Endothelial cell of umbilical vein (primary cell): ENCODE measurements around the gene ZBTB40. TPM values are rescaled to one million over a fixed set of nuclear protein-coding genes. Genes with fewer than 3 reads are reported as not detected.

Experiments
- BruUV-seq: library from RNA; stranded (reverse); fragments of 400-500 nt; replicated peaks from 2 replicates; lab custom pipeline; 2021; lab: Mats Ljungman, UMichigan
- CTCF ChIA-PET: fragments of 300-600, 350-600 bp; sonication (Branson Sonifier 250); formaldehyde crosslinking; loops from one replicate; lab custom pipeline; 2021; ENCODE audit warnings: antibody characterized with exemption, inconsistent platforms; lab: Charles Lee
- POLR2A ChIA-PET: fragments of 300-600, 350-600 bp; sonication (Branson Sonifier 250); formaldehyde crosslinking; loops from one replicate; lab custom pipeline; 2021; ENCODE audit warnings: antibody characterized with exemption, inconsistent platforms; lab: Charles Lee
- DNase-seq: peaks from one replicate; pipeline ENCODE4 v3.0.0-alpha.2; 2011; ENCODE audit warnings: low read depth, low spot score
- FAIRE-seq: peaks from 2 replicates; lab custom pipeline; 2011; peaks lifted over from hg19 to GRCh38; lab: Jason Lieb, UNC
- H2AFZ ChIP-seq: 2 replicates; pipeline ENCODE4 v1.6.0; 2012; ENCODE audit warnings: low read depth, low read length, control low read depth, inconsistent platforms
- H3K27ac ChIP-seq: 2 replicates; pipeline ENCODE4 v1.5.1; 2011; ENCODE audit warnings: low read depth, mild to moderate bottlenecking, control low read depth, low read length, moderate library complexity; ENCODE audit not compliant: insufficient read depth
- H3K27me3 ChIP-seq, 2 experiments: 2 replicates each; pipeline versions ENCODE4 v1.6.0 to v1.6.1; 2011; ENCODE audit warnings: low read length in 2 of 2, mixed read lengths in 1 of 2; ENCODE audit not compliant: control insufficient read depth in 2 of 2, insufficient read depth in 2 of 2
- H3K36me3 ChIP-seq, 2 experiments: 2 replicates in 1 of 2; 3 replicates in 1 of 2; pipeline ENCODE4 v1.5.1; 2011; ENCODE audit warnings: low read length in 2 of 2, mild to moderate bottlenecking in 1 of 2, moderate library complexity in 1 of 2; ENCODE audit not compliant: control insufficient read depth in 2 of 2, insufficient read depth in 2 of 2; ENCODE audit errors: extremely low read depth in 1 of 2
- H3K4me1 ChIP-seq: 3 replicates; pipeline ENCODE4 v1.5.1; 2011; ENCODE audit warnings: mild to moderate bottlenecking, low read length; ENCODE audit not compliant: control insufficient read depth, insufficient read depth; ENCODE audit errors: extremely low read depth
- H3K4me2 ChIP-seq: 2 replicates; pipeline ENCODE4 v1.6.1; 2011; ENCODE audit warnings: low read length, control low read depth, mixed read lengths; ENCODE audit not compliant: insufficient read depth
- H3K4me3 ChIP-seq, 3 experiments: fragments of 200-600 bp in 1 of 3; sonication (generic), shearing (Covaris generic) in 1 of 3; replicated peaks in 1 of 3; 2 replicates each; pipeline ENCODE4 v1.5.1; 2011 to 2016; ENCODE audit warnings: control low read depth in 3 of 3, low read length in 3 of 3, mild to moderate bottlenecking in 2 of 3, inconsistent platforms in 1 of 3, low read depth in 1 of 3, moderate library complexity in 1 of 3; ENCODE audit not compliant: insufficient read depth in 1 of 3
- H3K79me2 ChIP-seq: 2 replicates; pipeline ENCODE4 v1.6.0; 2012; ENCODE audit warnings: low read length, inconsistent platforms; ENCODE audit not compliant: control insufficient read depth, insufficient read depth
- H3K9ac ChIP-seq: replicated peaks from 2 replicates; pipeline ENCODE3; 2011; ENCODE audit warnings: low read length, control low read depth; ENCODE audit not compliant: insufficient read depth; ENCODE audit errors: extremely low read depth
- H3K9me1 ChIP-seq: replicated peaks from 3 replicates; pipeline ENCODE4 v1.6.0; 2011; ENCODE audit warnings: mild to moderate bottlenecking, low read length; ENCODE audit not compliant: control insufficient read depth, insufficient read depth; ENCODE audit errors: extremely low read depth
- H3K9me3 ChIP-seq: replicated peaks from 2 replicates; pipeline ENCODE4 v1.5.1; 2012; ENCODE audit warnings: low read length, inconsistent platforms; ENCODE audit not compliant: control insufficient read depth, insufficient read depth
- H4K20me1 ChIP-seq: replicated peaks from 2 replicates; pipeline ENCODE3; 2011; ENCODE audit warnings: mild to moderate bottlenecking, low read length; ENCODE audit not compliant: control insufficient read depth, insufficient read depth; ENCODE audit errors: extremely low read depth
- CTCF ChIP-seq, 2 donors: IDR thresholded peaks; 1 replicate in 1 of 2; 2 replicates in 1 of 2; pipeline ENCODE4 v1.5.1; 2011; ENCODE audit warnings: low read length in 2 of 2, mild to moderate bottlenecking in 2 of 2, moderate library complexity in 2 of 2, control low read depth in 1 of 2, inconsistent platforms in 1 of 2, low read depth in 1 of 2; ENCODE audit not compliant: insufficient read depth in 1 of 2; ENCODE audit errors: extremely low read depth in 1 of 2
- FOS ChIP-seq: IDR thresholded peaks from 2 replicates; pipeline ENCODE4 v1.6.1; 2011; ENCODE audit warnings: mild to moderate bottlenecking, low read length, moderate library complexity, borderline replicate concordance; ENCODE audit not compliant: insufficient read depth
- GATA2 ChIP-seq: IDR thresholded peaks from 2 replicates; pipeline ENCODE4 v1.7.0; 2011; ENCODE audit warnings: low read depth, mild to moderate bottlenecking, moderate library complexity, mixed read lengths, low read length; ENCODE audit not compliant: insufficient read length, insufficient read depth
- JUN ChIP-seq: IDR thresholded peaks from 2 replicates; pipeline ENCODE4 v1.6.1; 2011; ENCODE audit warnings: borderline replicate concordance, low read depth; ENCODE audit not compliant: insufficient read length, insufficient read depth
- MAX ChIP-seq: IDR thresholded peaks from 2 replicates; pipeline ENCODE4 v1.6.1; 2011; ENCODE audit not compliant: insufficient read depth, insufficient read length
- MYC ChIP-seq: IDR thresholded peaks from one replicate; pipeline ENCODE4 v1.6.1; 2011; ENCODE audit warnings: mild to moderate bottlenecking, low read depth, low read length
- POLR2A ChIP-seq: IDR thresholded peaks from 2 replicates; pipeline ENCODE4 v1.6.1; 2012; ENCODE audit warnings: low read depth, mild to moderate bottlenecking, control low read depth, low read length
- POLR2AphosphoS5 ChIP-seq: IDR thresholded peaks from 2 replicates; pipeline ENCODE4 v1.6.1; 2012; ENCODE audit warnings: low read depth, mild to moderate bottlenecking, control low read depth, low read length, moderate library complexity; ENCODE audit not compliant: insufficient read depth
- dilution Hi-C: fragments of 300-500 bp; cut with MboI; formaldehyde crosslinking; loops from one replicate; pipeline ENCODE4 v1.15.0; 2019; ENCODE audit warnings: low sequenced_read_pairs; ENCODE audit not compliant: extremely low pct_ligation_motif_present
- intact Hi-C: fragments of 100-400 bp; cut with micrococcal nuclease; formaldehyde crosslinking; loops from one replicate; pipeline ENCODE4 v1.10.0; 2022
- polyA plus RNA-seq, 4 experiments: library from polyadenylated mRNA; depleted of rRNA in 3 of 4; stranded (reverse) in 3 of 4; unstranded in 1 of 4; fragments of >200 nt; gene quantifications; 2 replicates each; pipeline versions ENCODE4 v1.2.1 to v1.2.3, GENCODE V29; 2011 to 2012; ENCODE audit warnings: missing spikeins in 1 of 4
- total RNA-seq: library from RNA; stranded (reverse); gene quantifications from 2 replicates; pipeline ENCODE4 v1.2.3, GENCODE V29; 2021

The ZBTB40 gene
- total and polyA plus RNA-seq, 2 donors (not counting 3 experiments of a cell fraction or from before 2014, with no cell fraction given): 12.3 to 21.3 TPM

DNA sequence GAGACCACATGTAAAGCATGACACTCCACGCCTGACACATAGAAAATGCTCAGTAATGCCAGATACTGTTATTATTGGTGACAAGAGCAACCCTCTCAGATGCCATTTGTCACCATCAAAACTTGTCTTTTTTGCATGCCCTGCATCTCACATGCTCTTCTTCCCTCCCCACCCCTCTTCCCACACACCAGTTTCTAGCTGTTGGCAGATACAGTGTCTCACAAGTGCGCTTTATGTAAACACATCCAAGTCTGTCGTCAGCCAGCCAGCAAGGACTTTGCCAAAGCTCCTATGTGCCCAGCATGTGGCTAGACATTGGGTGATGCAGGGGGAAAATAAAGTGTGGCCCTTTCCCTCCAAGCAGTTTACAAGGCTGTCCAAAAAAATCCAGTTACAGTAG lies 66.7 kb downstream of the ZBTB40 start:
- Histone ChIP-seq H3K36me3 (peaks cover 13 to 39% of the 10 kb centered on the region in 2 experiments), H3K27ac (no peak overlapping the region), H2AFZ (no peak overlapping the region), H3K79me2 (no peaks in the 10 kb centered on the region), H4K20me1 (no peaks in the 10 kb centered on the region), H3K4me3 (no peak overlapping the region), H3K9me3 (no peaks in the 10 kb centered on the region), H3K9ac (no peak overlapping the region), H3K4me2 (no peak overlapping the region), H3K9me1 (no peaks in the 10 kb centered on the region), H3K27me3 (no peaks in the 10 kb centered on the region), H3K4me1 (no peaks in the 10 kb centered on the region)
- dilution Hi-C loops: no loop called here
- no TSS peak for BruUV-seq
- no peak for TF ChIP-seq POLR2A
- TF ChIP-seq CTCF (IDR thresholded peaks at IDR 0.05; ENCODE audit: extremely low read depth in 1 of 2, insufficient read depth in 1 of 2, low read depth in 1 of 2, low read length in 2 of 2): no peak
- no peak for TF ChIP-seq POLR2AphosphoS5
- no peak for TF ChIP-seq FOS
- TF ChIP-seq GATA2: no peak
- no peak for TF ChIP-seq MAX
- TF ChIP-seq JUN: no peak
- no peak for TF ChIP-seq MYC
- FAIRE-seq: no peak
- intact Hi-C loops: no loop called here
- DNase-seq: no peak
- ChIA-PET POLR2A (no interaction called here), CTCF (no interaction called here)
